ENCODE data around the gene NLGN2.
"Not testable (repeated sequence)": the region's sequence is repeated elsewhere in the genome, so short reads cannot be mapped to it uniquely, and the experiment has no call there.

NLGN2 gene
- total RNA-seq: 2.7 to 3.7 reads per million in 2 experiments

DNA sequence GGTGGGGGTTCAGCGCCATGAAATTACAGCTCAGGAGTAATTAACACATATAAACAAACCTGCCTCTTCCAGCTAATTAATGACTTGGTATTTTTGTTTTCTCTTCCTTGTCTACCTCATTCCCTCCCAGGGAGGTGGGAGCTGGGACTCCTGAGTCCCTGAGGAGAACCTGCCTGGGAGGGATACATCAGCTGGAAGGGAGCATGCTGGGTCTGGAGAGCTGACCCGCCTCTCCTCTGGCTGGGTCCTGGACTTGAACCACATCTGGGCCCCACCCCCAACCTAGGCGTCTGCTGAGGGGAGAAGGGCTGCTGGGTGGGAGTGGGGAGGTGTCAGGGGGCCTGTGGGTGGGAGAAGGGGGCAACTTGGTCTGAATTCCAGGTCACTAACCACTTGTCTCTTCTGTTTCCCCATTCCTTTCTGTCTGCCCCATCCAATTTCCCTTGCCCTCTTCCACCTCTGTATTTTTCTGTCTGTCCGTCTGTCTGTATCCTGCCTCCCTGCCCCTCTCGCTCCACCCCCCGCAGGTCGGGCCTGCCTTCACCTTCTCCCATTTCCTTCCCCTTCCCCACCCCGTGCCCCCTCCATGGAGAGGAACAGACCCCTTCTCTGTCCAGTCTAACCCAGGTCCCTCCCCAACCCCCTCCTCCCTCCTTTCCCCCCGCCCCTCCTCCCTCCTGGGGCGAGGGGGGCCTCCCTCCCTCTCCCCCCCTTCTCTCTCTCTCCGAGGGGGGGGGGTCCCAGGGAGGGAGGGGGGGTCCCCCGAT is at the start of gene NLGN2:
Gene NLGN2, plus strand, starts transcription at position 361 of the 767 bp plus-strand sequence. CDS start 411 bp downstream, outside the sequence.
- no peak for DNase-seq (ENCODE audit: low read depth)

DNA sequence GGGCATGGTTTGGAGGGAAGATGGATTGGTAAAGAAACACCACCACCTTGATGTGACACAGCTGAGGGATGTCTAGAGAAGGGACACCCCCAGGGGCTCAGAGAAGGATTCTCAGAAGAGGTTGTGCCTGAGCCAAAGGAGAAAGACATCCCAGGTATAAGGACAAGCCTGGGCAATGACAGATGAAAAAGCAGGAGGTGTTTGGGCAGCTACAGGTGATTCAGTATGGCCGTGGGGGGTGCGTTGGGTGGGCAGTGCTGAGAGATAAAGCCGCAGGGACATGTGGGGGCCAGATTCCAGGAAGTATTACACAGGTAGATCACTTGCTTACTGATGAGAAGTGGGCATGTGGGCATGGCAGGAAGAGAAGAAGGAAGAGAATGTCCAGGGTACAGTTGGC is 45.7 kb upstream of the NLGN2 start:
- no peak for DNase-seq (ENCODE audit: low read depth)

DNA sequence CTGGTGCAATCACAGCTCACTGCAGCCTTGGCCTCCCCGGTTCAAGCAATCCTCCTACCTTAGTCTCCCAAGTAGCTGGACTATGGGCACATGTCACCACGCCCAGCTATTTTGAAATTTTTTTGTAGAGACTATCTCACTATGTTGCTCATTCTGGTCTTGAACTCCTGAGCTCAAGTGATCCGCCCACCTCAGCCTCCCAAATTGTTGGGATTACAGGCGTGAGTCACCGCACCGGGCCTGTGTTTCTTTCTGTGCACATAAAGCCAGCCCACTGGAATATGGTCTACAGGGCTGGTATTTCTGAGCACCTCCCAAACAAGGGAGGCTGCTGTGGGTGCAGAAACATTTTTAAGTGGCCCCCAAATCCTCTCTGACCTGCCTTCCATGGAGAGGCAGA is 44.3 kb upstream of the NLGN2 start:
- no peak for DNase-seq (ENCODE audit: low read depth)

DNA sequence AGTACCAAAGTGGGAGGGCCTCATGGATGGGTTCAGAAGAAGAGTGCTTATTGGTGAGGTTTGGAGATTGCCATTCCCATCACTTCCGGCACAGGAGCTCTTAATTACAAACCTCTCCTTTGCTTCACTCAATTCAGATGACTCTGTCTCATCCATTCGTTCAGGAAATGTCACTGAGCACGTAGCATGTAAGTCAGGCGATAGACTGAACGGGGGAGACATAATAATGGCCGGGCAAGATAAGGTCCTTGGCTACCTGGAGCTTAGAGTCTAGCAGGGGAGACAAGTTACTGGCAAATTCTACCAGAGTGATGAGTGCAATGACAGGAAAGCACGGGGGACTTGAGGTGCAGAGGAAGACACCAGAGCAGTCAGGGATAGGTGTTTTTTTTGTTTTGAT is 41.7 kb upstream of the NLGN2 start:
- not testable (repeated sequence) for DNase-seq (ENCODE audit: low read depth)

DNA sequence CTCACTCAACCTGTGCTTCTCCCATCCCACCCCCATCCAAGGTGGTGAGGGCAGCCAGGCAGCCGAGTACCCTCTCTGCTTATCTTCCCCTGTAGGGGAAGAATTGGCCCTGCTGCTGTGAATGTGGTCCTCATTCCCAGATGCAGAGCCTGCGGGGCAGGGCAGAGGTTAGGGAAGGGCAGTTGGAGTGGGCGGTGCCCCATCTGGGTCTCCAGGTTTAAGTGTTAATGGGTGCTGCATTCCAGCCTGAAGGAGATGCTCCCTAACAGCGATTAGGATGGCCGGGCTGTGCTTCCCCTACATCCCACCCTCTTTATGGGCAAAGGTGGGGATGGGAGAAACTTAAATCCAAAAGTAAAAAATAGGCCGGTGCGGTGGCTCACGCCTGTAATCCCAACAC is 40.6 kb upstream of the NLGN2 start:
- DNase-seq (ENCODE audit: low read depth): no peak

DNA sequence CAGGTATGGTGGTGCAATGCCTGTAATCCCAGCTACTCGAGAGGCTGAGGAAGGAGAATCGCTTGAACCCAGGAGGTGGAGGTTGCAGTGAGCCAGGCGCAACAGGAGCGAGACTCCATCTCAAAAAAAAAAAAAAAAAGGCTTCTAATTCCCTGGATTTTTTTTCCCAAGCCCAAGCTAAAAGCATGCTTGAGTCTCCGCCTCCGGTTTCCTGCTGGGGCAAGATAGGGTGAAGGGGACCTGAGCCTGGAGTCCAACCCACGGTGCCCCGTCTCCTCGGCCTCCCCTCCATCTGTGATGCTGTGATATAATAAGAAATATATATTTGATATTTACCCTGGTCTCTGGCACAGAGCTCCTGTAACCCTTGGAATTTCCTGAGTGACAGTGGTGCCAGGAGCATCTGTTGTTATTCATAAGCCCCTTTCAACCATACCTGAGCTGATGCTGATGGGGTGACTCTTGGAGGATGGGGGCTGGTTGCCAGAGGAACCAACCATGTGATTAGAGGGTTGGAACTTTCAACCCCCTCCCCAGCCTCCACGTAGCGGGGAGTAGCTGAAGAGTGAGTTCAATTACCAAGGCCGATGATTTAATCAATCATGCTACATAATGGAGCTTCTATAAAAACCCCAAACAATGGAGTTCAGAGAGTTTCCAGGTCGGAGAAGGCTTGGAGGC is 39.6 kb upstream of the NLGN2 start:
- no peak for DNase-seq (ENCODE audit: low read depth)

DNA sequence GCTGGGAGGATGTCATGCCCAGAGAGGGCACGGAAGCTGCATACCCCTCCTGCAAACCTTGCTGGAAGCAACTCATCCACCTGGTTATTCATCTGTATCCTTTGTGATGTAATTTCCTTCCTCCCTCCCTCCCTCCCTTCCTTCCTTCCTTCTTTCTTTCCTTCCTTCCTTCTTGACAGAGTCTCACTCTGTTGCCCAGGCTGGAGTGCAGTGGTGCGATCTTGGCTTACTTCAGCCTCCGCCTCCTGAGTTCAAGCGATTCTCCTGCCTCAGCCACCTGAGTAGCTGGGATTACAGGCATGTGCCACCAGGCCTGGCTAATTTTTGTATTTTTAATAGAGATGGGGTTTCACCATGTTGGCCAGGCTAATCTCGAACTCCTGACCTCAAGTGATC is 39.0 kb upstream of the NLGN2 start:
- not testable (repeated sequence) for DNase-seq (ENCODE audit: low read depth)

DNA sequence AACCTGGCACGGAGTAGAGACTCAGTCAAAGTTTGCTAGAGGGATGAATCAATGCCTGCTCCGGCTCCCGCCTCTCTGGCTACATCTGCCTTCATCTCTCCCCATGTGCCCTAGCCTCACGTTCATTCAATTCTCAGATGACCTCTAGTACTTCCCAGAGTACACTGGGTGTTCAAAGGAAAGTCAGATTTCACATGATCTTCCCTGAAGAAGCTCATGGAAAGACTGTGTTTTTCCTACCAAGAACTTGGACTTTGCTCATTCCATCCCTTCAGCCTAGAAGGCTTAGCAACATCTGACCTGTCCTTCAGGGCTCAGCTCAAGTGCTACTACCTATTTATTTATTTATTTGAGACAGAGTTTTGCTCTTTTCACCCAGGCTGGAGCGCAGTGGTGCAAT is 37.8 kb upstream of the NLGN2 start:
- DNase-seq (ENCODE audit: low read depth): no peak

DNA sequence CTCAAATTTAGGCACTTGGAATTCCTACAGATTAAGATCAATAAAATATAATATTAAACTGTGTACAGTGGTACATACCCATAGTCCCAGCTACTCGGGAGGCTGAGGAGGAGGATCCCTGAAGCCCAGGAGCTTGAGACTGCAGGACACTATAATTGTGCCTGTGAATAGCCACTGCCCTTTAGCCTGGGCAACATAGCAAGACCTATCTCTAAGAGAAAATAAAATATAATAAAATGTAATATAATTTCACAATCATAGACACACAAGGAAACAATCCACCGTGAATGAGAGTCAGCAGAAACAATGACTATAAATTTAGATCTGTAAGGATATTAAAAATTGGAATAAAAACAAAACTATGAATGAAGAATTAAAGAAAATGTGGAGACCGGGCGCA is 36.8 kb upstream of the NLGN2 start:
- DNase-seq (ENCODE audit: low read depth): no peak

DNA sequence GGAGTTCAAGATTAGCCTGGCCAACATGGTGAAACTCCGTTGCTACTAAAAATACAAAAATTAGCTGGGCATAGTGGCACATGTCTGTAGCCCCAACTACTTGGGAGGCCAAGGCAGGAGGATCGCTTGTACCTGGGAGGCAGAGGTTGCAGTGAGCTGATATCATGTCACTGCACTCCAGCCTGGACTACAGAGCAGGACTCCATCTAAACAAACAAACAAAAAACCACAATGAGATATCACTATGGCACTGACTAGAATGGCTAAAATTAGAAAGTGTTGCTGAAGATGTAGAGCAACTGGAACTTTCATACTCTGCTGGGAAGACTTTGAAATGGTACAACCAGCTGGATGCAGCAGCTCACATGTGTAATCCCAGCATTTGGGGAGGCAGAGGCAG is 33.3 kb upstream of the NLGN2 start:
- no peak for DNase-seq (ENCODE audit: low read depth)

DNA sequence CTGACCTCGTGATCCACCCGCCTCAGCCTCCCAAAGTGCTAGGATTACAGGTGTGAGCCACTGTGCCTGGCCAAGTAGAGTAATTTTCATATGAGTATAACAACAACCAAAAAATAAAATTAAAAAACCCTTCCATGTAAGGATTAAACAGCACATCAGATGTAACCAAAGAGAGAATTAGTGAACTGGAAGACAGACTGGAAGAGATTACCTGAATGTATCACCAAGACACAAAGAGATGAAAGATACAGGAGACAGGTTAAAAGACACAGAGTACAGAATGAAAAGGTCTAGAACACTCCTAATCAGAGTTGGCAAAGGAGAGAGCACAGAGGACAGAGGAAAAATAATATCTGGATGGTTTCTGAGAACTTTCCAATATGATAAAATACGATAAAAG is 28.5 kb upstream of the NLGN2 start:
- no peak for DNase-seq (ENCODE audit: low read depth)

DNA sequence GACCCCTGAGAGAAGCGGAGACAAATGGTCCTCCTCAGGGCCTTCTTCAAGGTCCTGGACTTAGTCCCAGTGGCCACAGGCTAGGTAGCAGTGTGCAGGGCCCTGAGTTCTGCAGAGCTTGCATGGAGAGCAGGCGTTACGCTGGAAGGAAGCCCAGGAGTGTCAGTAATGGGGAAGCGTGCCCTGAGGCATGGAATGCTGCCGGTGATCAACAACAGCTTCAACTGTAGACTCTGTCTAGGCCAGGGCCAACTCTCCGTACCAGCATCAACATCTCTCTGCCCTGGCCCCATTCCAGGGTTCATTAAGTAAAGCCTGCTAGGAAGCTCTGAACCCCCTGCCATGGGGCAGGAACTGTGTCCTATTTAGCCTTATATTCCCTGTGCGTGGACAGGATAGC is 27.3 kb upstream of the NLGN2 start:
- no peak for DNase-seq (ENCODE audit: low read depth)

DNA sequence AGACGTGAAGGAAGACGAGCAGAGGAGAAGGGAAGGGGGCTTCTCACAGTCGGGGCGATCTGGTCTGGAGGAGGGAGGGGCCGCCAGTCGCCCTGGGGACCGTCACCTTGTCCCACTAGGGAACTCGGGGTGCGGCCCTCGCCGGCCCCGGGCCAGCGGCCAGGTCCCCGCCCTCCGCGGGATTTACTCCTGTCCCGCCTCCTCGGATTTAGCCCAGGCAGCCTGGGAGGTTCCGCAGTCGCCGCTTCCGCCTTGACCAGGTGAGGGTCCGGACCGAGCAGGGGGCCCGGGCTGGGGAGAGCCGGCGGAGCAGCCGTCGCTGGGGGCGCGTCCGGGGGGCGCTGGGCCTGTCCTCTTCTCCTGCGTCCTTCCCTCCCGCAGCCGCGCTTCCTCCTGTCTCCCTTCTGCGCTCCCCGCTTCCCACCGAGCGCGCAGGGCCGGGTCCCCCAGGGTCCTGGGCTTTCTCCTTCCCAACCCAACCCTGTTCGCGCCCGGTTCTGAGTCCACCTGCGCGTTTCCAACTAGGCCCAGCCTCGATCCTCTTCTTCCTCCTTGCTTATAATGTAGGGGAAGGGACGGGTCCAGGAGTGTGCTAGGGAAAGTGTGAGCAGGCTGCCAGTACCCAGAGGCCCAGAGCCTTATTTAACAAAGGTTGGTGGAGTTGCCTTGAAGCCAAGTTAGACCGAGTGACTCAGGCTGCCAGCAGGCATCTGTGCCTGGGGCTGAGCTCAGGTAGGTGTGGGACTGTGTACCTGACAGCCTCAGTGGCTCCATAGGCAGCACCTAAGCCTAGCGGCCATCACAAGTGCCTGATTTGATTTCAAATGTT is 26.6 kb upstream of the NLGN2 start, which contains the start of gene TNK1:
Gene TNK1, plus strand, starts transcription at position 235 of the 829 bp plus-strand sequence. CDS start 1,838 bp downstream, outside the sequence.
- no peak for DNase-seq (ENCODE audit: low read depth)

DNA sequence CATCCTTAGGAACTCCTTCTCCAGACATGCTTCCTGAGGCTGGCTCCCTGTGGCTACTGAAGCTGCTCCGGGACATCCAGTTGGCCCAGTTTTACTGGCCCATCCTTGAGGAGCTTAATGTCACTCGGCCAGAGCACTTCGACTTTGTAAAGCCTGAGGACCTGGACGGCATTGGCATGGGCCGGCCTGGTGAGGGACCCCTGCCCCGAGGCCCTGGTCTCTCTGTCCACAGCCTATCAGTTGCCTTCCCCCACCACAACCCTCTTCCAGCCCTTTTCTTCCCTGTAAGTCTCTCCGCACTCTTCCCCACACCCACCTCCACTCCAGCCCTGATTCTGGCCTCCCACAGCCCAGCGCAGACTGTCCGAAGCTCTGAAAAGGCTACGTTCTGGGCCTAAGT is 24.7 kb upstream of the NLGN2 start:
- no peak for DNase-seq (ENCODE audit: low read depth)

DNA sequence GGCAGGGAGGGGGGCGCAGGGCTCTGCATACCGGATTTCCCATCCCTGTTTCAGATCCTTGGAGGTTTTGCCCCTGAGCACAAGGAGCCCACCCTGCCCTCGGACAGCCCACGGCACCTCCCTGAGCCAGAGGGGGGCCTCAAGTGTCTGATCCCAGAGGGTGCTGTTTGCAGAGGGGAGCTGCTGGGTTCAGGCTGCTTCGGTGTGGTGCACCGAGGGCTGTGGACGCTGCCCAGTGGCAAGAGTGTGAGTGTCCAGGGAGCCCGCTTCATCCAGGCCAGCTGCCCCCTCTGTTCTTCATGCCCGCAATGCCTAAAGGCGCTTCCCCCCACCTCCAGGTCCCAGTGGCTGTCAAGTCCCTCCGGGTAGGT is 24.3 kb upstream of the NLGN2 start:
- no peak for DNase-seq (ENCODE audit: low read depth)

DNA sequence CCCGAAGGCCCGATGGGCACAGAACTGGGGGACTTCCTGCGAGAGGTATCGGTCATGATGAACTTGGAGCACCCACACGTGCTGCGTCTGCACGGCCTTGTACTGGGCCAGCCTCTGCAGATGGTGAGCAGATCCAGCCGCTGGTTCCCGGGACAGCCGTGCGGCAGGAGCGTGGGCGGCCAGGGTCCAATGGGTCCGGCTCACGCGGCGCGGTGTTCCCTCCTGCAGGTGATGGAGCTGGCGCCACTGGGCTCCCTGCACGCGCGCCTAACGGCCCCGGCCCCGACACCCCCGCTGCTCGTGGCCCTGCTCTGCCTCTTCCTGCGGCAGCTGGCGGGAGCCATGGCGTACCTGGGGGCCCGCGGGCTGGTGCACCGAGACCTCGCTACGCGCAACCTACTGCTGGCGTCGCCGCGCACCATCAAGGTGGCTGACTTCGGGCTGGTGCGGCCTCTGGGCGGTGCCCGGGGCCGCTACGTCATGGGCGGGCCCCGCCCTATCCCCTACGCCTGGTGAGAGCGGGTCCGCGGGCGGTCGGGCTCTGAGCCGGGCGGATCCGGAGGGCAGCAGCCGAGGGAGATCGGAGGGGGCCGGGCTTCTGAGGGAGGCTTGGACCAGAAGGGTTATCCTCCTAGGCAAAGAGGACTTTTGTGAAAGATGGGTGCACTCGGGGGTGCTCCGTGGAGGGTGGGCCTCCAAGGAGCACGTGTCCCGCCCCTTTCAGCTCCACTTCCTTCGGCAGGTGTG is 23.7 kb upstream of the NLGN2 start:
- peak; percentile 70 for DNase-seq (ENCODE audit: low read depth)

DNA sequence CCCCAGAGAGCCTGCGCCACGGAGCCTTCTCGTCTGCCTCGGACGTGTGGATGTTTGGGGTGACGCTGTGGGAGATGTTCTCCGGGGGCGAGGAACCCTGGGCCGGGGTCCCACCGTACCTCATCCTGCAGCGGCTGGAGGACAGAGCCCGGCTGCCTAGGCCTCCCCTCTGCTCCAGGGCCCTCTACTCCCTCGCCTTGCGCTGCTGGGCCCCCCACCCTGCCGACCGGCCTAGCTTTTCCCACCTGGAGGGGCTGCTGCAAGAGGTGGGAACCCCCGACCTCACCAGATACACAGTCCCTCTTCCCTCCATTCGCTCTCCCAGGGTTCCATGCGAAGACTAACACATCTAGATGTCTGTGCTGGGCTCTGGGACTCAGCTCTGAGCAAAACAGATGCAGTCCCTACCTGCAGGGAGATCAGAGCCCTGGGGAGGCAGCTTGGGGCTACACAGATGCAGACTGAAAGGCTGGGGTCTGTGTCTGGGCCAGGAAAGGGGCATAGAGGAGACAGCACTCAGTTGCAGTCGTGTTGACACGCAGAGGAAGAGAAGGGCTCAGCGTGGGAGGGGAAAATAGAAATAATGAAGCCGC is 23.1 kb upstream of the NLGN2 start:
- no peak for DNase-seq (ENCODE audit: low read depth)

DNA sequence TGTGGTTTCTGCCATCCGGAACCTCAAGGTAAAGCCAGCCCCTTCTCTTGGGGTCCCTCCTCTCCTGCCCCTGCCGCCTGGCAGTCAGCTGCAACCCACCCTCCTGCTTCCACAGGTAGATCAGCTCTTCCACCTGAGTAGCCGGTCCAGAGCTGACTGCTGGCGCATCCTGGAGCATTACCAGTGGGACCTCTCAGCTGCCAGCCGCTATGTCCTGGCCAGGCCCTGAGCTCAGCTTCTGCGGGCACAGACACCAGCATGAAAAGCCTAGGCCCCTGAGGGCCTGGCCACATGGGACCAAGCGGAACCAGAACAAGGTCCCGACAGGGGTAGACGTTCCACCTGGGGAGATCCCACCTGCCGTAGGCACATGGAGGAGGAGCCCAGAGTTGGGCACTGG is 18.8 kb upstream of the NLGN2 start:
- no peak for DNase-seq (ENCODE audit: low read depth)

DNA sequence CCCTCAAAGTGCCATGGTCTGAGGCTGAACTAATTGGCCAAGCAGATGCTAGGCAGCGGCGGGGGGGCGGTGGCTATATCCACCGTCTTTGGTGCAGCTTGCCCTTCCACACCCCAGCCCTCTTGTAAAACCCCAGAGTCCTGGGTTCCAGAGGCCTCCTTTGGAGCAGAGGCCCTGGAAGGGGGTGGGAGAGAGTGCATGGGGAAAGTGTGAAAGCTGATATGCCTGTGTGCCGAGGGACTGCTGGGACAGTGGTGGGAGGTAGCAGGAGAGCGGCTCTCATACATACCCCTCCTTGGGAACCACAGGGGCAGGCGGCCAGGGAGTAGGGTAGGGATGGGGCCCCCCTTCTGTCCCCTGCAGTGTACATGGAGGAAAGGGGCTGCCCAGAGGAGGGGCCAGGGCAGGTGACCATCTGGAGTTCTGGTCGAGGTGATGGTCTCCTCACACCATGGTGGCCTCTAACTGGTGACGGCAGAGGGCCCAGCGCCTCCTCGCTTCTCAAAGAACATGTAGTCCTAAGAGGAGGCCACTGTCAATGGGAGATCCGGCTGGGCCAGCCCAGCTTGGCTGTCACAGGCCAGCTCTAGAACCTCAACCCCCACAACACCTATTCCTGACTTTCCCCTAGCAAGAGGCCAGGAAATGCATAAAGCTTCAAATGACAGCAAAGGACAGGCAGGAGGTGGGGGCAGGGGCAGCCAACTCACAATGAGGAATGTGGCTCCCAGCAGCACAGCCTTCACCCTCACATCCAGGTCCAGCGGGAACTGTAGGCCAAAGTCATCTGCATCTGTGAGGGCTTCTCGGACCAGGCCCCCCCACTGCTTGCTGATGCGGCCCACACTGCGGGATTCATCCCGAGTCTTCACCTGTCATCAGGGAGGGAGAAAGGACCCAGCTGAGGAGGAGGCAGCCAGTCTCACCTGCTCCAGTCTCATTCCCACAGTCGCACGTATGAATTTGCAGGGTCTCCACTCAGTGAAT is 17.4 kb upstream of the NLGN2 start:
- DNase-seq (ENCODE audit: low read depth): no peak

DNA sequence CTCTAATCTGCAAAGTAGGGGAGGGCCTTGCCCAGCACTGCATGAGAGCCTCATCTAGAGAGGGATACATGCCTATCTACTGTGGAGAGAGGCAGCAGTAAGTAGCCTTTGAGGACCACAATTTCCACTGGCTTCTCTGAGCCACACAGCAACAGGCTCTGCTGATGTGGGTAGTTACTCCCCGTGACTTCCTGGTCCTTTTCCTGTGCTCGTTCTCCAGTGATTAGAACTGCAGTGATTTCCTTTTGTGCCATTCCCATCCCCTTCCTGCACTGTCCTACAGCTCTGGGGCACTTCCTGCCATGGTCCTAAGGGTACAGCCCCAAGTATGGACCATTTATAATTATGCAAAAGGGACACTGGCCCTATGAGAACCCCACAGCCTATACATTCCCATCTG is 16.3 kb upstream of the NLGN2 start:
- DNase-seq (ENCODE audit: low read depth): no peak
